Endometrial microvascular endothelial cells (primary cell): ENCODE data around the gene TMC3. TPM values are rescaled to one million over a fixed set of nuclear protein-coding genes. Genes with fewer than 3 reads are reported as not detected.

ENCODE experiments used
- in situ Hi-C: cut with HindIII; loops from 2 replicates; pipeline ENCODE4 v1.10.0; 2017; ENCODE audit warnings: low sequenced_read_pairs, low pct_unique_long_range_greater_than_20kb; ENCODE audit errors: inconsistent ontology term
- total RNA-seq: library from RNA; depleted of rRNA; stranded (reverse); fragments of >200 nt; gene quantifications from one replicate; pipeline ENCODE4 v1.2.3, GENCODE V29; 2015; ENCODE audit errors: inconsistent ontology term

Gene TMC3
- total RNA-seq, 1 donor from 2014 or later = not detected

DNA sequence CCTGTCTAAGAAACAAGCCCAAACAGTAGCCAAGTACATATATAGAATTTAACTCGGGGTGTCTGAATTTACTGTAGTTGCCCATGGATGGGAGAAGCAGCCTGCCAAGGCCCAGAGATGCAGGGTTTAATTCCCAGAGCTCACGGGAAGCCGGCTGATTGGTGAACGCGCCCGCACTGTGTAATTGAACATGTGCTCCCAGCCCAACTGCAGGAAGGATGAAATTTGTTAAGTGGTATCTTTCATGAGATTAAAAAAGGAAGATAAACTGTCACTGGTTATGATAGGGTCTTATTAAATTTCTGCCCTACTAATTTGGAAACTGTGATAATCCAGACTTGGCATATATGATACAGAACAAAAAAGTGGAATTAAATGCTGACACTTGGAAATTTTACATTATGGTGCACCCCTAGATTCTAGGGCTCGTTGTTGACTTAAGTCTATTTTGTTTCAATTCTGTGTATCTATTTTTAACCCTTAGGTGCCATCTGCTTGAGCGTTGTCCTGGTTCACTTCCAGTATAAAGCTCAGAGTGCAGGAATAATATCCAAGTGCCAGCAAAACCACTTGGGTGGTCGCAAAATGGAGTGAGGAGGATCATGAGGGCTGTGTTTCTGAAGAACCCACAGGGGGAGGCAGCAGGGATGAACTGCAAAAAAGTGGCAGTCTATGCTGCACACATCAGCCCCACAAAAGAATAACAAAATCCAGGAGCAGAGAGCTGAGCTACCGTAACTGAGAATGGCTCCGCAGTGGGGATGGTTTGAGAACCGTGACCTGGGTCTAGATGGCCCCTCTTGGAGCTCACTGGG is 13.8 kb upstream of the TMC3 start:
- in situ Hi-C loops = no loop called here

GRCh38 chr15:81386947-81387346 is 12.9 kb upstream of the TMC3 start:
- in situ Hi-C loops = no loop called here

GRCh38 chr15:81385721-81386076 is 11.7 kb upstream of the TMC3 start:
- in situ Hi-C loops = no loop called here

DNA sequence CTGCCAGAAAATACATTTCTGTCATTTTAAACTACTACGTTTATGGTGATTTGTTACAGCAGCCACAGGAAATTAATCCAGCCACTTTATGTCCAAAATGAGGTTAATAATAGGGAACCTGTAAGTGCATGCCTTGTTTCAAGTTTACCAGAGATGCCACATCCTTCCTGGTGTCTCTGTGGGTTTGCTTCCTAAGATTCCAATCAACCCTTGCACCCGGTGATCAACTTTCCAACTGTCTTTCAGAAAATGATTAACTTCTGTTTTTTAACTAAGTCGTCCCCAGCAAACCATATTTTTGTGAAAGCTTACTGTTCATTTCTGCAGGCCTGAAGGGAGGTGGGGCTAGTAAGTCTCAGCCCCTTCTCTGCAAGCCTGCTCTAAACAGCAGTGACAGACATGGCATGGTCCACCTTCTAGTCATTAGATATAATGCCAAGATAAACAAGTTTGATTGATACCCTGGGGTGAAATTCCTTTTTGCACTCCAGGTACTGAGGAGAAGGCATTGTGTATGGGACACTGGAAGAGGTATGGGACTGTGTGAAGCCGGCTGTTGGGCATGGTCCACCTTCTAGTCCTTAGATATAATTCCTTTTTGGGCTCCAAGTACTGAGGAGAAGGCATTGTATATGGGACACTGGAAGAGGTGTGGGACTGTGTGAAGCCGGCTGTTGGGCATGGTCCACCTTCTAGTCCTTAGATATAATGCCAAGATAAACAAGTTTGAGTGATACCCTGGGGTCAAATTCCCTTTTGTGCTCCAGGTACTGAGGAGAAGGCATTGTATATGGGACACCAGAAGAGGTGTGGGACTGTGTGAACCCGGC is 11.1 kb upstream of the TMC3 start:
- in situ Hi-C loops = no loop called here

GRCh38 chr15:81381720-81382119 is 7.7 kb upstream of the TMC3 start:
- in situ Hi-C loops = no loop called here

DNA sequence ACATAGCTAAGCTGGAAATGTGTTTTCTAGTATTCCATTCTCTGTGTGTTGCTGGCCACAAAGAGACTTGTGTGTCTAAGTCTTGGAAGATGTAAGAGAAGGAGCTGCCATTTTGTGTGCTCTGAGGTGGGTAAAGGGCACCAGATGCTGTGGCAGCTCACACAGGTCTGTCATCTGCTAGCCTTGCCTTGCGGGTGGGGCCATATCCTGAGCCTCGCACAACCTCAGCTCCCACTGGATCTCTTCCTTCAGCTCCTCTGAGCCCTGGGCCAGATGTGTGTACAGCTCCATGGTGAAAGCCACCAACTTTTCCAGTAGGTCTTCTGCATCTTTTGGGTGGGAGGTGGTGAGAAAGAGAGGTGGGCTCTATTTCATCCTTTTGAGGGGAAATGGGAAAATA is 6.7 kb upstream of the TMC3 start:
- in situ Hi-C loops = no loop called here

- in situ Hi-C loops = no loop called here
Observed at GRCh38 chr15:81380203-81380602, 6.2 kb upstream of the TMC3 start.

- in situ Hi-C loops = no loop called here
Observed at GRCh38 chr15:81379269-81379668, 5.3 kb upstream of the TMC3 start.

DNA sequence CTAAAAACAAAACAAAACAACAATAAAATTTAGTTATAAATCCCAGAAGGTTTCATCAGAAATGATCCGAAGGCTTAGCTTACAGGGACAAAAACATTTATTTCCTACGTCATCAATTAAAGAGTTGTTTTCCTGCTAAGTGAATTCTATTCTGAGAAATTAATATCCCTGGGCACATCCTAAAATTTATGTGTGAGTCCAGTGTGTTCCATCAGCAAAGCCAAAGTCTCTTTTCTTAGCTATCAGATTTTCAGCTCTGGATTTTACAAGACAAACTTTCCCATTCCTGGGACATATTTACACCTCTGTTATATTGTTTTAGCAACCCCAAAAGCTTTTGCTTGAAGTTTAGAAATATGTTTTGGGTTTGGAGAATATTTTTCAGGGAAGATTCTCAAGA is 4.4 kb upstream of the TMC3 start:
- in situ Hi-C loops = no loop called here

DNA sequence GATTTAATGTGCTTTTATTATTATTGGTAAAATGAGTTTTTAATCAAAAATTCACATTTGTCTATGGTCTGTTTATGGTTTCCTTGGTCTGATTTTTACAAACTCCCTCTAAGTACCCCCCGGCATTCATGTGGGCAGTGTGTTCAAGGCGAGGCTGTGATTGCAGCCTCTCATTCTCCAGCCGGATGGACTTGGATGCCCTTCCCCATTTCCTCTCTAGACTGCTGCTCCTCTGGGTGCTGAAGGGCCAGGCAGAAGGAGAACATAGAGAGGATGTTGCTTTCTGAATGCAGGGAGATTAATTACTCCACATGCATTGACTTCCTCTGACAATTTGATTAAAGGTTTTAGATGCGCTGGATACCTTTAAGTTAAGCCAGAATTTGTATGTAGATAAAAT is 3.9 kb upstream of the TMC3 start:
- in situ Hi-C loops = no loop called here

- in situ Hi-C loops = no loop called here
Observed at GRCh38 chr15:81376231-81376630, 2.2 kb upstream of the TMC3 start.

DNA sequence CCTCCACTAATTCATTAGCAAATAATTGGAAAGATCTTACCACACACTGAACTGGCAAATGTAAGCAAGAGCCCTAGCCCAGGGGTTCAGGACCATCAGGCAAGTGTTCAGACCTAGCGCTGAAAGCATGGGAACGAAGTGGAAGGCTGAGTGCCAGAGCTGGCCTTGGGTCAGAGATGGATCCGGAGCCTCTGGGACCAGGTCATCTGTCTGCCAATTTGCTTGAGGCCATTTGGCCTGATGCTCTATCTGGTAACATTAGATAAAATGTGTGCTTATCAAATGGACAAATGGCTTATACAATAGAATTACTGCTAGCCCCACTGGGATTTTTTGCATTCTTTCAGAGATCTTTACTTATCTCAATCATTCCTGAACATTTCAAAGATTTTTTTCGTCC is 1.4 kb upstream of the TMC3 start:
- in situ Hi-C loops = no loop called here

- in situ Hi-C loops = no loop called here
Observed at GRCh38 chr15:81373176-81373575, 837 bp downstream of the TMC3 start.

DNA sequence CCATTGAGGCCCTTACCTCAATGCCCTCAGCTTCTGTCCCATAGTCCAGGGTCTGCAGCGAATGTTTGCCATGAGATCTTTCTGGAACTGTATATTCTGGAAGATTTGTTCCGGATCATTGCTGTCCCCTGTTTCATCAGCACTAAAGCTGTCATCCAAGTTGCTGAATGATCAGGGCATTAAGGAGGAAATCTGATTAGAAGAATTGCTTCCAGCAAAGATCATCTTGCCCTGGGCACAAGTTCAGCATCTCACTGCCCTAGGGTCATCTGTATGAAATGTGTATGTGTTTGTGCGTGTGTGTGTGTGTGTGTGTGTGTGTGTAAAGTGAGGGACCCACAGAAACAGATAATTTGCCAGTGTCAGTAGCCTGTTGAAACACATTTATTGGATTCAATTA is 1.4 kb downstream of the TMC3 start:
- in situ Hi-C loops = no loop called here

DNA sequence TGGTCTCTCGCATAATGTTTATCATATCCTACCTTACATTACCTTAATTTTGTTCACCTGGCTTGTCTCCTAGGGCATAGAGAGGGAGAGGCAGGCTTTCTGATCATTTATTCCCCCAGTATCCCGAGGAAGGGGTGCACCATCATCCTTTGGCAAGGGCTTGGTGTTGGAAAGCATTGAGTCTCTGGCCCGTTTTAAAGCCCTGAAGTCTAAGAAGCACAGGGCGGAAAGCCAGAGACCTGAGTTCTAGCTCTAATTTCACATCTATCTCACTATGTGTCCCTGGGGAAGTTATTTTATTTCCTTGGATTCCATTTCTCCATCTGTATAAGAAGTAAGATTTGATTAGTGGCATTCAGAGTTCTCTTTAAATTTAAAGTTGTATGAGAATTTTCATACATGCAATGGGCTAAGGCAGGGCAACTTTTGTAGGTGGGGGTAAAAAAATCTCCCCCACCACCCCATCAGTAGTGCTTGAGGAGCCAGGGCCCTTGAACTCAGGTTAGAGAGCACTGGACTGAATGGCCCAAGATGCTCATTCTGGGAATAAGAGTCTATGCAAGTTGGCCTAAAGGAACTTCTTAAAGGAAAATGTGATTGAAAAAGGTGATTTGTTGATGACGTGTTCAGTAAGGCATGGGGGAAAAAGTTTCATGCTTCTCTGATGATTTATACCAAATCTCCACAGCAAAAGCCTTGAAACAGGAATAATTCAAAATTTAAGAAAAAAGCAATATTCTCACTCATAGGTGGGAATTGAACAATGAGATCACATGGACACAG is 10.1 kb downstream of the TMC3 start:
- in situ Hi-C loops = no loop called here

GRCh38 chr15:81363276-81363675 is 10.7 kb downstream of the TMC3 start:
- in situ Hi-C loops = no loop called here

DNA sequence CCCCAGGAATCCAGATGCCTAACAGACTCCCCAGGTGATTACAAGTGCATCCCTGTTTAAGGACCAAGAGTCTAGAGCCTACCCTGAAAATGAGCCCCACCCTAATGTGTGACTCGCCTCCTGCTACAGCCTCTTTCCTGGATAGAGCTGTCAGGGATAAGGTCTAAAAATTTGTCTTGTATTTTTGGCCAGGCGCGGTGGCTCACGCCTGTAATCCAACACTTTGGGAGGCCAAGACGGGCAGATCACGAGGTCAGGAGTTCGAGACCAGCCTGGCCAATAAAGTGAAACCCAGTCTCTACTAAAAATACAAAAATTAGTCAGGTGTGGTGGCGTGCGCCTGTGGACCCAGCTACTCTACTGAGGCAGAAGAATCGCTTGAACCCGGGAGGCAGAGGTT is 11.2 kb downstream of the TMC3 start:
- in situ Hi-C loops = no loop called here

GRCh38 chr15:81361891-81362290 is 12.1 kb downstream of the TMC3 start:
- in situ Hi-C loops = no loop called here

DNA sequence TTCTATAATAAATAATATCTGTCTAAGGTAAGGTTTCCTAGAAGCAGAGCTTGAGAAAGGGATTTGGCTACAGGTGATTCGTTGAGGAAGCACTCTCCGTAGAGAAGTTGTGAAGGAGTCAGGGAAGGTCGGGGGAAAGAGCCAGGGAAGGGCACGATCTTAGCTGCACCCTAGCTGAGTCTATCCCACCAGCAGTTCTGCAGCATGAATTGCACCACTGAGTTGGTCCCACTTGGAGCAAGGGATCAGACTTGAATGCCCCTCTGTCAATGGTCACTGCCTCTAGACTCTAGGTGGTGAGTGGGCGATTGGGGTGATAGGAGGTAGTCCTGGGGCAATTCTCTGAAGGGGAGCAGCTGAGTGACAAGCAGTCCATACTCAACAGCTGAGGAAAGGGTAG is 13.5 kb downstream of the TMC3 start:
- in situ Hi-C loops = no loop called here

- in situ Hi-C loops = no loop called here
Observed at GRCh38 chr15:81358248-81358647, 15.8 kb downstream of the TMC3 start.
